Fibroblast of the aortic adventitia (primary cell): ENCODE results near the gene ACOXL. TPM values are rescaled to one million over a fixed set of nuclear protein-coding genes. Genes with fewer than 3 reads are reported as not detected.
"Not testable (repeated sequence)": the region's sequence is repeated elsewhere in the genome, so short reads cannot be mapped to it uniquely, and the experiment has no call there.

Source experiments
- DNase-seq: peaks from one replicate; pipeline ENCODE4 v3.0.0-alpha.2; 2010; ENCODE audit warnings: low read depth
- H3K4me3 ChIP-seq: 2 replicates; pipeline ENCODE4 v1.5.1; 2011; ENCODE audit warnings: low read depth, mild to moderate bottlenecking, control low read depth, low read length, moderate library complexity
- CTCF ChIP-seq: IDR thresholded peaks from 2 replicates; pipeline ENCODE4 v1.5.1; 2011; ENCODE audit warnings: mild to moderate bottlenecking, low read length, control low read depth, inconsistent platforms; ENCODE audit not compliant: insufficient read depth
- total RNA-seq: library from RNA; depleted of rRNA; stranded (reverse); fragments of >200 nt; gene quantifications from 2 replicates; pipeline ENCODE4 v1.2.3, GENCODE V29; 2012; ENCODE audit warnings: low replicate concordance

Gene ACOXL
- total RNA-seq, 1 donor = not detected

- peak; percentile 84 for DNase-seq
- no peak for TF ChIP-seq CTCF
- H3K4me3 ChIP-seq = no peak overlapping the region
These were observed 340.0 kb downstream of the ACOXL start for GRCh38 chr2:111072220-111072871.

GRCh38 chr2:111082659-111083058, 350.3 kb downstream of the ACOXL start:
- DNase-seq, H3K4me3 ChIP-seq: not testable (repeated sequence)

- DNase-seq = no peak
- no peak for TF ChIP-seq CTCF
- H3K4me3 ChIP-seq = no peak overlapping the region
These were observed 359.4 kb downstream of the ACOXL start for GRCh38 chr2:111091811-111092211.

- no peak overlapping the region for H3K4me3 ChIP-seq
- no peak for TF ChIP-seq CTCF
- DNase-seq = no peak
These were observed 362.3 kb downstream of the ACOXL start for GRCh38 chr2:111094691-111095090.

GRCh38 chr2:111095434-111095833, 363.1 kb downstream of the ACOXL start:
- no peak for DNase-seq
- H3K4me3 ChIP-seq = no peak overlapping the region
- TF ChIP-seq CTCF = no peak

- no peak for TF ChIP-seq CTCF
- DNase-seq = no peak
- no peak overlapping the region for H3K4me3 ChIP-seq
These were observed 367.0 kb downstream of the ACOXL start for GRCh38 chr2:111099402-111099801.

- no peak overlapping the region for H3K4me3 ChIP-seq
- TF ChIP-seq CTCF = no peak
- no peak for DNase-seq
These were observed 367.9 kb downstream of the ACOXL start for GRCh38 chr2:111100087-111100764.
